Stimulated activated CD4-positive, alpha-beta T cell treated with anti-CD3 and anti-CD28 coated beads, Interleukin-2, amount 100 ng/mL, for 4 hours (primary cell): Measurements from ENCODE around the gene DNASE2.
A peak's percentile ranks its signal among the peaks of the same experiment; 100 is the strongest.
"Not testable (repeated sequence)": the region's sequence is repeated elsewhere in the genome, so short reads cannot be mapped to it uniquely, and the experiment has no call there.

Source experiments
- DNase-seq: peaks from one replicate; pipeline ENCODE4 v3.0.0-alpha.2; 2020; ENCODE audit warnings: low read depth

DNASE2 gene

DNA sequence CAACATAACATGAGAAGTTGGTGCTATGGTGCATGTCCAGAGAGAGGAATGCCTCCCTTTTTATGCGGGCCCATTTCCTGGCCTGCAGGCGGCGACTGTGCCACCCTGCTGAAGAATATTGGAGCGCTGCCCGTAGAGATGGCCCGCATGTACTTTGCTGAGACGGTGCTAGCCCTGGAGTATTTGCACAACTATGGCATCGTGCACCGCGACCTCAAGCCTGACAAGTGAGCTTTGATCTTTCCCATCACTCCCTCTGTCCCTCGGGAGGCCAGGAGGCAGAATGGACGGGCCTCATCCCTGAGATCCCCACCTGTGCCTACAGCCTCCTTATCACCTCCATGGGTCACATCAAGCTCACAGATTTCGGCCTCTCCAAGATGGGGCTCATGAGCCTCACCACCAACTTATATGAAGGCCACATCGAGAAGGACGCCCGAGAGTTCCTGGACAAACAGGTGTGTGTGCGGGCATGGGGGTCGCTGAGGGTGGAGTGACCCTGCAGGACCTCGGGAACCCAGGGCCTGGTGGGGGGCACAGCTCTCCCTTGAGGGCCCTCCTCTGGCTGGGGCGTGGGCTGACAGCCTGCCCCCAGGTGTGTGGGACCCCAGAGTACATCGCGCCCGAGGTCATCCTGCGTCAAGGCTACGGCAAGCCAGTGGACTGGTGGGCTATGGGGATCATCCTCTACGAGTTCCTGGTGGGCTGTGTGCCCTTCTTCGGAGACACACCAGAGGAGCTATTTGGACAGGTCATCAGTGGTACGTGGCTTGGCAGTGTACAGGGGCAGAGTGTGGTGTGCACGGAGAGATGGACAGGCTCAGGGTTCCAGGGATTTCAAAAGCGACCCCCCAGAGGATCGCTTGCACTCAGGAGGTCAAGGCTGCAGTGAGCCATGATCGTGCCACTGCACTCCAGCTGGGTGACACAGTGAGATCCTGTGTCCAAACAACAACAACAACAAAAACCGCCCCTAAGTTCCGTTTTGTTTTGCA is 16.2 kb downstream of the DNASE2 start:
- no peak for DNase-seq

DNA sequence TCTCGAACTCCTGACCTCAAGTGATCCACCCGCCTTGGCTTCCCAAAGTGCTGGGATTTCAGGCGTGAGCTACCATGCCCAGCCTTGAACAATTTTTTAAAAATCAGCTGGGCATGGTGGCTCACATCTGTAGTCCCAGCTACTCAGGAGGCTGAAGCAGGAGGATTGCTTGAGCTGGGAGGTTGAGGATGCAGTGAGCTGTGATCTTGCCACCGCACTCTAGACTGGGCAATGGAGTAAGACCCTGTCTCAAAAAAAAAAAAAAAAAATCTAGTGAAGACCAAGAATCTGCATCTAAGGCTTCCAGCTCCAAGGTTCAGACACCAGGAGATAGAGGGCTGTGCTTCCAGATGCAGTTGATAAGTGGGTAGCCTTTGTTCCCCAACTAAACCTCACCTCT is 17.1 kb downstream of the DNASE2 start:
- no peak for DNase-seq

DNA sequence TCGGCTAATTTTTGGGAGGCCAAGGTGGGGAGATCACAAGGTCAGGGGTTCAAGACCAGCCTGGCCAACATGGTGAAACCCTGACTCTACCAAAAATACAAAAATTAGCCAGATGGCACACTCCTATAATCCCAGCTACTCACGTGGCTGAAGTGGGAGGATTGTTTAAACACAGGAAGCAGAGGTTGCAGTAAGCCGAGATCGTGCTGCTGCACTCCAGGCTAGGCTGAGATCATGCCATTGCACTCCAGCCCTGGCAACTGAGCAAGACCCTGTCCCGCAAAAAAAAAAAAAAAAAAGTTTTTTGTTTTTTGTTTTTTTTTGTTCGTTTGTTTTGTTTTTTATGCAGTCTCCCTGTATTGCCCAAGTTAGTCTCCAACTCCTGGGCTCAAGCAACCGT is 21.7 kb downstream of the DNASE2 start:
- DNase-seq: no peak

DNA sequence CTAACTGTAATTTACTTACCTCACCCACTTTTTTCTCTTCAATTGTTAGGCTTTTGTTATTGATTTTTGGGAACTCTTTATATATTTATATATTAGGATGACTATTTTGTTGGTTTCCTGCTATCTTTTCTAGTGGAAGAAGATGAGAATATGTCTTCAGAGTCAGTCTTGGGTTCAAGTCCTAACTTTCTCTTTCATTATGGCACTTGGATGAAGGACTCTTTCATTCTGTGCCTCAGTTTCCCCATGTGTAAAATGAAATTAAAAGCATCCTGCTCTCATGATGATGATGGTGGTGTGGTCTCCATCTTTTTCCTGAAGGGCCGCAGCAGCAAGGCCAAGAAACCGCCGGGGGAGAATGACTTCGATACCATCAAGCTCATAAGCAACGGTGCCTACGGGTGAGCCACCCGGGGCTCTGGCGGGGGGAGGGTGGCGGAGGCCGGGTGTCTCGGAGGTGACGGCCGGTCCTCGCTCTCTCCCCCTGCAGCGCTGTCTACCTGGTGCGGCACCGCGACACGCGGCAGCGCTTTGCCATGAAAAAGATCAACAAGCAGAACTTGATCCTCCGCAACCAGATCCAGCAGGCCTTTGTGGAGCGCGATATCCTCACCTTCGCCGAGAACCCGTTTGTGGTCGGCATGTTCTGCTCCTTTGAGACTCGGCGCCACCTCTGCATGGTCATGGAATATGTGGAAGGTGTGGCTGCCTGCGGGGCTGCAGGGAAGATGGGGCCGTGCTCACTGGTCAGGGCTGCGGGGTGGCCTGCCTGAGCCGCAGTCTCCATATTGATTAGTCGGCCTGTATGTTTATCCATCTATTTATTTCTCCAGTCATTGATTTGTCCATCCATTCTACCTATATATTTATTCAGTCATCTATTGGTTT is 23.0 kb downstream of the DNASE2 start:
- DNase-seq: no peak

DNA sequence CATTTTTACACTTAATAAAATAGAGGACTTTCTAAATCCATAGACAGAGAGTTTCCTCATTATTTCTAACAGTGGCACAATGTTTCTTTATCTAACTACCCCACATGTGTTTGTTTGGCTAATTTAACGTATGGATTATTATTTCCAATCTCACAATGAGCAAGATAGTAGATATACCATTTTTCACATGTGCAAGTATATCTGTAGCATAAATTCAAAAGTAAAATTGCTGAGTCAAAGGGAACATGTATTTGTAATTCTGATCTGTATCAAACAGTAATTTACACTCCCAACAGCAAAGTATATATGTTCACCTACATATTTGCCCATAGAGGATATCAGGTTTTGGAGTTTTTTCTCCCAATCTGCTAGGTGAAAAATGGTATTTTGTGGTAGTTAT is 24.6 kb downstream of the DNASE2 start:
- DNase-seq: no peak

DNA sequence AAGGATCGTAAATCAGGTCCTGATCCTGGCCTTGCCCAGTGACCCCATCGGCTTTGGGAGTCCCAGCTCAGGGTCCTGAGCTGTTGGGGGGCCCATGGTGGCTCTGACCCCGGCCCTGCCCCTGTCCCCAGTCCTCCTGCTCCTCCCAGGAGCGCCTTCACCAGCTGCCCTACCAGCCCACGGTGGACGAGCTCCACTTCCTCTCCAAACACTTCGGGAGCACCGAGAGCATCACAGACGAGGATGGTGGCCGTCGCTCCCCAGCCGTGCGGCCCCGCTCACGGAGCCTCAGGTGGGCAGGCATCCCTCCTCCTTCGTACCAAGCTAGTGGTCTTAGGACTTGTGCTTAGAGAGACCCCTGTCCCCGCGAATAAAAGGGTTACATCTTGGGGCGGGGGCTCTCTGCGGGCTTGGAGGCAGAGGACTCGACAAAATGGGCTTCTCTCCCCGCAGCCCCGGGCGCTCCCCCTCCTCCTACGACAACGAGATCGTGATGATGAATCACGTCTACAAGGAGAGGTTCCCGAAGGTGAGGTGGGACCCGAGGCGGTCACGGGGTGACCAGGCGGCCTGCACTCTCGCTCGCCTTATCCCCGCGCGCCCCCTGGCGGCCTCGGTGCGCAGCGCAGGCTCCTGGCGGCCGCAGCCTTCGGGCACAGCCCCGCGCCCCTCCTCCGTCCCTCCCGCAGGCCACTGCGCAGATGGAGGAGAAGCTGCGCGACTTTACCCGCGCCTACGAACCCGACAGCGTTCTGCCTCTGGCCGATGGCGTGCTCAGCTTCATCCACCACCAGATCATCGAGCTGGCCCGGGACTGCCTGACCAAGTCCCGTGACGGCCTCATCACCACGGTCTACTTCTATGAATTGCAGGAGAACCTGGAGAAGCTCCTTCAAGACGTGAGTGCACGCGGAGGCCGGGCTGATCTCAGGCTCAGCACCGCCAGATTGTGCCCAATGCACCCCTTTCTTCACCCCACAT is 33.8 kb downstream of the DNASE2 start:
- peak; percentile 77 for DNase-seq

DNA sequence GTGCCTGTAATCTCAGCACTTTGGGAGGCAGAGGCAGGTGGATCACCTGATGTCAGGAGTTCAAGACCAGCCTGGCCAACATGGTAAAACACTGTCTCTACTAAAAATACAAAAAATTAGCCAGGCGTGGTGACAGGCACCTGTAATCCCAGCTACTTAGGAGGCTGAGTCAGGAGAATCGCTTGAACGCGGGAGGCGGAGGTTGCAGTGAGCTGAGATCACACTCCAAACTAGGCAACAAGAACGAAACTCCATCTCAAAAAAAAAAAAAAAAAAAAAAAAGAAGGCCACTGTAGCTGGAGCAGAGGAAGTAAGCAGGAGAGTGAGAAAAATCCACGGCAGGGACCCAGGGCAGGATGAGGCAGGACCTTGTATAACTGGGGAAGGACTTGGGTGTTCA is 34.6 kb downstream of the DNASE2 start:
- not testable (repeated sequence) for DNase-seq

DNA sequence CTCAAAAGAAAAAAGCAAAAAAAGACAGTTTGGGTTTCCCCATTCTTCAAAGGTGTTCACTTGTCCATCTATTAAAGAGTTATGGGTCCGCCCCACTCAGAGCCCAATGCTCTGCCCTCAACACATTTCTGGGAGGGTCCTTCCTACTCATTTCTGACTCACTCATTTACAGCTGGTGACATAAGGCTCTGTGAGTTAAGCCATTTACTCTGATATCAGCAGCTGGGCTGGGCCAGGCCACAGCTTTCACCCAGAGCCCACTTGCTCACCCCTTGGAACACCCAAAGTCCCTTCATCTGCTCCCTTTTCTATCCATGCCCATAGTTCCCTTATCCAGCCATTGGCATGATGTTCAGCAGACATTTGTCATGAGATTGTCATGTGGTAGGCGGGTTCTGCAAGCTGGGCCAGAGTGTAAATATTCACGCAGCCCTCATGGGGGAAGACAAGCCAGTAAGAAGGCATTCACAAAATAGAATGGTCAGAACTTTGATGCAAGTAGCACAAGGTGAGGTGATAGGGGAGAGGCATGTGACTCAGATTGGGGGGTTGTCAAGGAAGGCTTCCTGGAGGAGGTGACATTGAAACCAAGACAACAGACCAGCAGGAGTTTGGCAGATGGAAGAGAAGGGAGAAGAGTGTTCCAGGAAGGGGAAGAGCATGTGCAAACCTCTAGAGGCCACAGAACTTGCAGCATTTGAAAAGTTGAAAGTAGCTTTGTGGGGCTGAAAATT is 37.1 kb downstream of the DNASE2 start:
- no peak for DNase-seq

DNA sequence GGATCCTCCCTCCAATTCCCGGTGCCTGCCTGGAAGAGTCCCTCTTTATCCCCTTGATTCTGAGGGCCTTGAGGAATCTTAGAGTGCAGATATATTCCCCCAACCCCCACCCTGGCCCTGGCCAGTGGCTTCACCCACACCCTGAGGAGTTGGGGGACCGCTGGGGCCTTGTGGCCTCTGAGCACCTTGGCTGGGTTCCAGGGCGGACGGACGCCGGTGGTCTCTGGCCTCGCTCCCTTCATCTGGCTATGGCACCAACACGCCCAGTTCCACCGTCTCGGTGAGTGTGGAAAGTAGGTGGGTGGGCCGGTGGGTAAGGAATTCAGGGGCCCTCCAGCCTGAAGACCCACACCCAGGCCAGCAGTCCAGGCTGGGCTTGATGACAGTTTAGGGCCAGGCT is 37.9 kb downstream of the DNASE2 start:
- DNase-seq: no peak

DNA sequence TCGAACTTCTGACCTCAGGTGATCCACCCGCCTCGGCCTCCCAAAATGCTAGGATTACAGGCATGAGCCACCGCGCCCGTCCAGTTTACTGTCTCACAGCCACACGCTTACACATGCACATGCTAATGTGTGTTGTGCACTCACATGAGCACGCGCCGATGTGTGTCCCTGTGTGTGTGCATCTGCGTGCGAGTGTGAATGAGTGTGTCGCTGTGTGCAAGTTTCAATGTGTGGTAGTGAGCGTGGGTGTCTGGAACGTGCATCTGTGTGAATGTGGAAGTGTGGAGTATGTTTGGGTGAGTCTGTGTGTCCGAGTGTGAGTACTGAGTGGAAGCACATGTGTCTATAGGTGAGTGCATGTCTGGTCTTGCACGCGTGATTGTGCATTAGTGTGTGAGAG is 38.7 kb downstream of the DNASE2 start:
- DNase-seq: no peak

DNA sequence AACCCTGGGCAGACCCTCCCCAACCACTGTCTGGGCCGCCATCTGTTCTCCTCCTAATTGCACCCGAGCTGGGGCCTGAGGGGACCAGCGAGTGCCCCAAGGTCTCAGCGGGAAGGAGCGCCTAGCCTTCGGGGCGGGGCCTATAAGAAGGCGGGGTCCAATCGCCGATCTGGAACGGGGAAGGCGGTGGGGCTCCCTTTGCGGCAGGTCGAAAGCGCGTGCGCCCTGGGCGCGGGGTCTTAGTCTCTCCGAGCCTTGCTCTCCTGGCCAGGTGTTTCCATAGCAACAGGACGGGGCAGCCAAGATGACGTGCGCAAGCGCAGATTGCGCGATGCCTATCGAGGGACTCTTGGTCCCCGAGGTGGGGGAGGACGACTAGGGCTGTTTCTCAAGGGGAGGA is 40.2 kb downstream of the DNASE2 start:
- no peak for DNase-seq

DNA sequence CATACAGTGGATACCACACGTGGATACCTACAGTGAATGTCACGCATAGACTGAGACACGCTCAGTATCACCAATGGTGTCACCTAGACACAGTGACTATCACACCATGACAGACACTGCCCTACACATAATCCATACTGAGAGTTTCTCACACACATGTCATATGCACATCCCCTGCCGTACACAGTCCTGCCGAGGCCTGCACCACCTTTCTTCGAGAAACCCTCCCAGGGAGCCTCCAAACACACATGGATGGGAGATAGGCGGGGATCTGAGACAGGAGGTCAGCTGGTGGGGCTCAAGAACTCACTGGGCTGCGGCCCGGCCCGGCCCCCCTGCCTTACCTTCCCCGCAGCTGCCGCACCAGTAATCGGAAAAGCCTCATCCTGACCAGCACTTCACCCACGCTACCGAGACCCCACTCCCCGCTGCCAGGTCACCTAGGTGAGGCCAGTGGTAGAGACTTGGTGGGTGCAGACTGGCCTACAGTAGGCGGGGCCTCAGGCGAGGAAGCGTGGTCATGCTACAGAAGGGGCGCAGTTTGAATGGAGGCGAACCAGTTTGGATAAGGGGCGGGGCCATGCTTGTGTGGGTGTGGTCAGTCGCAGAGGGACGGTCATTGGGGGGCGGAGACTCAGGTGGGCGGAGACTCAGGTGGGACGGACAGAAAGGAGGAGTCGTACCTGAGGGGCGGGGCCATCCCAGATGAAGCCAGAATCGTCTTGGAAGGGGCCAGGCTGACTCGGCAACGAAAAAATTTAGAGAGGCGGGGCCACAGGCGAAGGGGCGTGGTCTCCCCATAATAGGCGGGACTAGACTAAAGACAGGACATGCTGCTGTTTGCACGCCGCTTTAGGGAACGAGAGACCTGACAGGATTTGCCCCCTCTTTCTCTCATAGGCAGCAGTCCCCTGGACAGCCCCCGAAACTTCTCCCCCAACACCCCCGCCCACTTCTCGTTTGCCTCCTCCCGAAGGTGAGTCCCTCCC is 40.9 kb downstream of the DNASE2 start:
- no peak for DNase-seq

DNA sequence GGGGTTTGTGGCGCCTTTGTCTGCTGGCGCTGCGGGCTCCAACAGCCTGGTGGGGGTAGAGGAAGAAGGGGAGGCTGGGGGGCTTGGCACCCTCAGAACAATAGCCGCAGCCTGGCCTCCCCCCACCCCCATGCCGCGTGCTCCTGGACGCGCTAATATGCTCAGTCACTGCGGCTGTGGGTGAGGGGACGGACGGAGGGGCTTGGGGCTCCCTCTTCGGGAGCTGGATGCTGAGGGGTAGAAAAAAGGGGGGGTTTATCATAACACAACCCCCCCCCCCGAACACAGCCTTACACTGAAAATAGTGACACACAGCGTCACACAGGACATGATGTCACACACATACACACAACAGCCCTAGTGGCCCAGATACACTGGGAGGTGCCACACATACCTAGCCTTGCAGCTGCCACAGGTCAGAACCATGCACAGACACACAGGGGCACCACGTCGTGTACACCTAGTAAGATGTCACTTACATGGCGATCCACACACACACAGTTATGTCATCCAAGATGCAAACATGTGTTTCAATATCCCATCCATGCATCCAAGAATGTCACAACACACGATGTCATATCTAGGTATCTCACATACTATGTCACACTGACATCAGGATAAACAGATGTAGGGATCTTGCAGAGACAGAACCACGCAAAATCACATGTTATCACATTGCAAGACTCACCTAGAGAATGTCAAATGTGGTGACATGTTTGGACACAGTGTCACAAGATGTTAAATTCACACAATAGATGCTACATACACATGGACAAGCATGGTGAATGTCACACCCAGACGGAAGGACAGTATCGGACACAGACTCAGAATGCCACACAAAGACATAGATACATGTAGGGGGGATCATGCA is 42.1 kb downstream of the DNASE2 start:
- no peak for DNase-seq

DNA sequence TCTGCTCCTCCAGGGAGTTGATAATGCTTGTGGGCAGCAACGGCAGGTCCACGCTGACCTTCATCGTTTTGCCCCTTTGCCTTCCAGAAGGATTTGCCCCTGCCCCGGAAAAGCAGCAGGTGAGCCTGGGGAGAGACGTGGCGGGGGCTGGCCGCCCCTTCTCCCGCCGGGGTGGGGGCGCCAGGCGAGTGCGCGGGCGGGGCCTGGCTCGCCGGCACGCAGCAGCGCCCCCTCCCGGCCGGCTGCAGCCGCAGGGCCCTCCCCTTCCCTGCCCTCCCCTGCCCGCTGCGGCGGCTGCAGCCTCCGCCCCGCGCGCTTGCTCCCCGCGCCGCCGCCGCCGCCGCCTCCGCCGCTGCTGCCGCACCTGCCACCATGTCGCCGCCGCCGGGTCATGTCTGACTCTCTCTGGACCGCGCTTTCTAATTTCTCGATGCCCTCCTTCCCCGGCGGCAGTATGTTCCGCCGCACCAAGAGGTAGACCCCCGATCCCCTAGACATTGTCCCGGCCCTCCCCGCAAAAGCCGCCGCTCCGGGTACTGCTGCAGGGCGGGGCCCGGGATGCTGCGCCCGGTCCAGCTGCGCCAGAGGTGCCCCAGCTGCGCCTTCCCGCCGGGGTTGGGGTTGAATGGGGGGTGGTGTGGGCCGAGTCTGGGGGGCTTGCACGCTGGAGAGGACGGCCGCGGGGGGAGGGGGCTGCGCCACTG is 42.9 kb downstream of the DNASE2 start, which contains the start of gene MAST1:
TSS of gene MAST1 (plus strand) at position 334 of the 704 bp plus-strand sequence. CDS start at position 392, 58 bp downstream.
- no peak for DNase-seq

DNA sequence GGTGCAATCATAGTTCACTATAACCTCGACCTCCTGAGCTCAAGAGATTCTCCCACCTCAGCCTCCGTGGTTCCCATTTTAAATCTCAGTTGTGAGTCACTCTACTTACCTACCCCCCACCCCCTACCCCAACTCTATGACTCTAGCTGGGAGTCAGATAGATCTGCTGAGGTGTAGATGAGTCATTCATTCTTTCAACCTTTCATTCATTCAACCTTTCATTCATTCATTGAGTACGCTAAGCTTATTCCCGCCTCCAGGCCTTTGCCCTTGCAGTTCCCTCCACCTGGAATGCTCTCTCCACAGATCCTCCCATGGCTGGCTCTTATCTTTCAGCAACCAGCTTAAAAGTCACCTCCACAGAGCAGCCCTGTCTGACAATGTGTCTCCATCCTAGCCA is 44.0 kb downstream of the DNASE2 start:
- DNase-seq: no peak

DNA sequence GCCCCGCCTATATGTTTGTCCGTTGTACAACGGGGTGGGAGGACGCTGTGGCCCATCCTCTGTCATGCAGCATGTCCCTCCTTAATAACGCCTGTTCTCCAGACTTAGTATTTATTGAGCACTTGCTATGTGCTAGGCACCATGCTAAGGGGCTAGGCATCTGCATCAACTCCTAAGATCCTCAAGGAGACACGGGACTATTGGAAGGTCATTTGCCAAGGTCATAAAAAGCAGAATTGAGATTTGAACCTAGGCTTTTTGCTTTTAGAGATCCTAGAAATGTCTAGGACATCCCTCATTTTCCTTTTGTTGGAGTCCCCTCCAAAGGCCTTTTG is 44.8 kb downstream of the DNASE2 start:
- DNase-seq: no peak

DNA sequence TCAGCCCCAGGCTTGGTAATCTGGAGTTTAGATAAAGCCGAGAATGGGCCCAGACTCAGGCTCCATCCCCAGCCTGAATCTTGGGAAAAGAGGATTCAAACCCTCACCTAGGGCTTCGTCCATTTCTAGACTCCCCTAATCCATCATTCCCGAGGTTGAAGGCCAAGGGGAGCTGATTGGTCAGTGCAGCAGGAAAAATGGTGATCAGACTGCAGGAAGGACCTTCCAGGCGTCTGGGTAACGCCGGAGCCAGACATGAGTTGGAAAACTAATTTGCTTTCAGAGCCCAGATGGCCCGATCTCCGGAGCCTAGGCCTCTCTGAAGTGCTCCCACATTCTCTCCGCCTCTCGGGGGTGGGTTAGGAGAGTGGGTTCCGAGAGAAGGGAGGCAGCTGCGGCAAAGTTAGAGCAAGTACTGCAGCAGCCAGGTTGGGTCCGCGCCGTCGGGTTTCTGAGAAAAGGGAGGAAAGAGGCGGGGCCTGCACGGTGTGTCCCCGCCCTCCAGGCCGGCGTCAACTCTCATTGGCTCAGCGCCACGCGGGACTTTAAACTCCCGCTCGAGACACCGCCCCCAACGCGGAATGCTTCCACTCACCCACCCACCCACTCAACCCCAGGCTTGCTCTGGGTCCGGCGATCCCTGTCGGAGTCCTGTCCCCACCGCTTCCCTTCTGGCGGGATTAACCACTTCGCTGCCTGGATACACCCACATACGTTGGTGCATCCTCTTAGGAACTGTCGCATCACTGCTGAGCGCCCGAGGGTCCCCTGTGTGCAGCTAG is 46.1 kb downstream of the DNASE2 start:
- DNase-seq: no peak
